ENCODE data around the gene LAMA2. TPM values are rescaled to one million over a fixed set of nuclear protein-coding genes. Genes with fewer than 3 reads are reported as not detected.

The LAMA2 gene
- polyA plus RNA-seq, 3 donors, result not detected

- Mint-ChIP-seq H3K27me3 (ENCODE audit: low read depth in 3 of 3) (no peaks in the 10 kb centered on the region), H3K9me3 (peaks cover 0 to under 1% (median 0%) of the 10 kb centered on the region in 7 donors), H3K4me1 (no peaks in the 10 kb centered on the region), H3K36me3 (no peaks in the 10 kb centered on the region), H3K4me3 (no peak overlapping the region), H3K27ac (no peak overlapping the region)
- no peak for DNase-seq
- Histone ChIP-seq H2AFZ (ENCODE audit: insufficient read depth, low read depth, low read length, poor library complexity, severe bottlenecking) (no peak overlapping the region), H3K4me3 (replicated peaks in 1 of 3; ENCODE audit: low read depth in 2 of 3, low read length in 3 of 3) (no peak overlapping the region), H3K27ac (ENCODE audit: low read depth in 1 of 2, low read length in 2 of 2) (no peak overlapping the region), H3K9ac (ENCODE audit: insufficient read depth, low read length, poor library complexity, severe bottlenecking) (no peak overlapping the region), H3K79me2 (ENCODE audit: insufficient read depth, low read length) (no peaks in the 10 kb centered on the region), H3K4me2 (replicated peaks; ENCODE audit: extremely low read depth, low read length, poor library complexity, severe bottlenecking) (no peak overlapping the region), H3K27me3 (ENCODE audit: control insufficient read depth in 2 of 2, insufficient read depth in 2 of 2, low read length in 2 of 2) (no peaks in the 10 kb centered on the region), H3K9me3 (replicated peaks in 1 of 2; ENCODE audit: control insufficient read depth in 1 of 2, insufficient read depth in 1 of 2, low read length in 2 of 2) (no peaks in the 10 kb centered on the region), H4K20me1 (ENCODE audit: insufficient read depth, low read length) (no peaks in the 10 kb centered on the region), H3K36me3 (replicated peaks in 1 of 2; ENCODE audit: control insufficient read depth in 1 of 2, insufficient read depth in 2 of 2, low read length in 2 of 2) (no peaks in the 10 kb centered on the region), H3K4me1 (ENCODE audit: control insufficient read depth in 1 of 2, insufficient read depth in 2 of 2, low read length in 2 of 2) (no peaks in the 10 kb centered on the region)
- intact Hi-C loops (cut with micrococcal nuclease), result no loop called here
- WGBS (ENCODE audit: insufficient coverage), result 67% methylated on average over 1 of the region's 2 CpGs
- TF ChIP-seq CTCF (IDR thresholded peaks at IDR 0.05), result no peak
Observed at GRCh38 chr6:129321303-129321702, 438.4 kb downstream of the LAMA2 start.

DNA sequence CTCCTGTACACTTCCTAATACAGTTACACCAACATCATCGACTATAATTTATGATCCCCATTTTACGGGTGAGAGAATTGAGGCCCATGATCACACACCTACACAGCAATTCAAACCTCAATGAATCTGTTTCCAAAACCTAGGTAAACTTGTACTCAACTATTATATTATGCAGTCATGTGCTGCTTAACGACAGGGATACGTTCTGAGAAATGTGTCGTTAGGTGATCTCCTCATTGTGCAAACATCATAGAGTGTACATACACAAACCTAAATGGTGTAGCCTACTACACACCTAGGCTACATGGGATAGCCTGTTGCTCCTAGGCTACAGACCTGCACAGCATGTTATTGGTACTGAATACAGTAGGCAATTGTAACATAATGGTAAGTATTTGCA lies 441.4 kb downstream of the LAMA2 start:
- Mint-ChIP-seq H3K27ac (no peak overlapping the region), H3K36me3 (no peaks in the 10 kb centered on the region), H3K4me1 (no peaks in the 10 kb centered on the region), H3K9me3 (no peaks in the 10 kb centered on the region), H3K4me3 (no peak overlapping the region), H3K27me3 (ENCODE audit: low read depth in 3 of 3) (peaks cover 0 to 2% (median 0%) of the 10 kb centered on the region in 3 donors)
- Histone ChIP-seq H3K27ac (ENCODE audit: low read depth in 1 of 2, low read length in 2 of 2) (no peak overlapping the region), H3K9me3 (replicated peaks in 1 of 2; ENCODE audit: control insufficient read depth in 1 of 2, insufficient read depth in 1 of 2, low read length in 2 of 2) (no peaks in the 10 kb centered on the region), H3K4me3 (replicated peaks in 1 of 3; ENCODE audit: low read depth in 2 of 3, low read length in 3 of 3) (no peak overlapping the region), H4K20me1 (ENCODE audit: insufficient read depth, low read length) (no peaks in the 10 kb centered on the region), H3K36me3 (replicated peaks in 1 of 2; ENCODE audit: control insufficient read depth in 1 of 2, insufficient read depth in 2 of 2, low read length in 2 of 2) (no peaks in the 10 kb centered on the region), H3K4me1 (ENCODE audit: control insufficient read depth in 1 of 2, insufficient read depth in 2 of 2, low read length in 2 of 2) (no peaks in the 10 kb centered on the region), H3K4me2 (replicated peaks; ENCODE audit: extremely low read depth, low read length, poor library complexity, severe bottlenecking) (no peak overlapping the region), H3K27me3 (ENCODE audit: control insufficient read depth in 2 of 2, insufficient read depth in 2 of 2, low read length in 2 of 2) (no peaks in the 10 kb centered on the region), H2AFZ (ENCODE audit: insufficient read depth, low read depth, low read length, poor library complexity, severe bottlenecking) (no peak overlapping the region), H3K79me2 (ENCODE audit: insufficient read depth, low read length) (no peaks in the 10 kb centered on the region), H3K9ac (ENCODE audit: insufficient read depth, low read length, poor library complexity, severe bottlenecking) (no peak overlapping the region)
- intact Hi-C loops (cut with micrococcal nuclease), result no loop called here
- WGBS (ENCODE audit: insufficient coverage), result 97% methylated on average over 3 of the region's 5 CpGs
- no peak for TF ChIP-seq CTCF (IDR thresholded peaks at IDR 0.05)
- no peak for DNase-seq
